H9 (cell line): ENCODE measurements around the gene MBTD1. TPM values are rescaled to one million over a fixed set of nuclear protein-coding genes. Genes with fewer than 3 reads are reported as not detected.

ENCODE experiments used
- DNase-seq: peaks from one replicate; pipeline ENCODE4 v3.0.0-alpha.2; 2017
- H2AFZ ChIP-seq: one replicate; pipeline ENCODE4 v1.6.1; 2013; ENCODE audit warnings: mild to moderate bottlenecking, low read length, control low read depth, moderate library complexity
- H2AK5ac ChIP-seq: 2 replicates; pipeline ENCODE4 v1.6.1; 2013; ENCODE audit warnings: low read length, control low read depth, mixed read lengths; ENCODE audit not compliant: insufficient read length
- H2BK120ac ChIP-seq: one replicate; pipeline ENCODE4 v1.6.1; 2013; ENCODE audit warnings: low read depth, mild to moderate bottlenecking, low read length, control low read depth, inconsistent platforms; ENCODE audit not compliant: poor library complexity, severe bottlenecking
- H2BK12ac ChIP-seq: 2 replicates; pipeline ENCODE4 v1.6.1; 2013; ENCODE audit warnings: low read length, control low read depth, mixed read lengths, low read depth; ENCODE audit not compliant: insufficient read length
- H2BK15ac ChIP-seq: 2 replicates; pipeline ENCODE4 v1.6.1; 2013; ENCODE audit warnings: low read depth, low read length, control low read depth
- H2BK20ac ChIP-seq: one replicate; pipeline ENCODE4 v1.6.1; 2013; ENCODE audit warnings: low read depth, mild to moderate bottlenecking, low read length, control low read depth, inconsistent platforms; ENCODE audit not compliant: poor library complexity, severe bottlenecking
- H2BK5ac ChIP-seq: 2 replicates; pipeline ENCODE4 v1.6.1; 2013; ENCODE audit warnings: low read length, control low read depth, mixed read lengths; ENCODE audit not compliant: insufficient read length
- H3K14ac ChIP-seq: 2 replicates; pipeline ENCODE4 v1.6.1; 2013; ENCODE audit warnings: low read length, control low read depth; ENCODE audit not compliant: insufficient read depth
- H3K18ac ChIP-seq: 2 replicates; pipeline ENCODE4 v1.6.1; 2013; ENCODE audit warnings: low read depth, mild to moderate bottlenecking, mixed read lengths, low read length, control low read depth; ENCODE audit not compliant: insufficient read length
- H3K23ac ChIP-seq: 2 replicates; pipeline ENCODE4 v1.6.1; 2013; ENCODE audit warnings: low read length, control low read depth, mixed read lengths, low read depth; ENCODE audit not compliant: insufficient read length
- H3K23me2 ChIP-seq: 2 replicates; pipeline ENCODE4 v1.6.1; 2013; ENCODE audit warnings: low read depth, mild to moderate bottlenecking, mixed read lengths, low read length, control low read depth; ENCODE audit not compliant: insufficient read length, poor library complexity, severe bottlenecking
- H3K27ac ChIP-seq: 2 replicates; pipeline ENCODE4 v1.5.1; 2013; ENCODE audit warnings: low read length, control low read depth, mixed read lengths, low read depth; ENCODE audit not compliant: insufficient read length
- H3K27me3 ChIP-seq: 2 replicates; pipeline ENCODE4 v1.6.1; 2013; ENCODE audit warnings: low read length, control low read depth, inconsistent platforms; ENCODE audit not compliant: insufficient read depth
- H3K4ac ChIP-seq: 2 replicates; pipeline ENCODE4 v1.6.1; 2013; ENCODE audit warnings: low read depth, mild to moderate bottlenecking, control low read depth, inconsistent platforms, low read length, moderate library complexity
- H3K4me1 ChIP-seq: 2 replicates; pipeline ENCODE4 v1.6.1; 2013; ENCODE audit warnings: low read length, control low read depth, inconsistent platforms; ENCODE audit not compliant: insufficient read depth
- H3K4me2 ChIP-seq: 2 replicates; pipeline ENCODE4 v1.6.1; 2013; ENCODE audit warnings: low read length, control low read depth, mixed read lengths; ENCODE audit not compliant: insufficient read length, insufficient read depth
- H3K56ac ChIP-seq: 2 replicates; pipeline ENCODE4 v1.6.1; 2013; ENCODE audit warnings: low read depth, mild to moderate bottlenecking, mixed read lengths, low read length, control low read depth; ENCODE audit not compliant: insufficient read length
- H3K79me1 ChIP-seq: 2 replicates; pipeline ENCODE4 v1.6.1; 2013; ENCODE audit warnings: low read depth, mild to moderate bottlenecking, moderate library complexity, low read length, control low read depth, inconsistent platforms; ENCODE audit not compliant: insufficient read depth, poor library complexity, severe bottlenecking
- H3K79me2 ChIP-seq: 2 replicates; pipeline ENCODE4 v1.6.1; 2013; ENCODE audit warnings: low read length, control low read depth, inconsistent platforms; ENCODE audit not compliant: insufficient read depth
- H3K9ac ChIP-seq: 2 replicates; pipeline ENCODE4 v1.6.1; 2013; ENCODE audit warnings: low read length, control low read depth, mixed read lengths; ENCODE audit not compliant: insufficient read length; ENCODE audit errors: extremely low read depth
- H3K9me3 ChIP-seq: one replicate; pipeline ENCODE4 v1.6.1; 2013; ENCODE audit warnings: low read depth, low read length, inconsistent platforms; ENCODE audit not compliant: control insufficient read depth
- H3T11ph ChIP-seq: one replicate; pipeline ENCODE4 v1.6.1; 2013; ENCODE audit warnings: mild to moderate bottlenecking, low read length, control low read depth, inconsistent platforms
- H4K20me1 ChIP-seq: one replicate; pipeline ENCODE4 v1.6.1; 2013; ENCODE audit not compliant: control insufficient read depth, insufficient read length, insufficient read depth
- H4K5ac ChIP-seq: 2 replicates; pipeline ENCODE4 v1.6.1; 2013; ENCODE audit warnings: low read depth, mild to moderate bottlenecking, mixed read lengths, low read length, control low read depth; ENCODE audit not compliant: insufficient read length
- H4K8ac ChIP-seq: replicated peaks from 2 replicates; pipeline ENCODE4 v1.6.1; 2013; ENCODE audit warnings: low read length, control low read depth, mixed read lengths, low read depth; ENCODE audit not compliant: insufficient read length
- H4K91ac ChIP-seq: 2 replicates; pipeline ENCODE4 v1.6.1; 2013; ENCODE audit warnings: low read depth, mild to moderate bottlenecking, moderate library complexity, mixed read lengths, low read length, control low read depth; ENCODE audit not compliant: insufficient read length
- H3K27ac Mint-ChIP-seq, 3 experiments: 2 replicates in 2 of 3; 3 replicates in 1 of 3; pipeline ENCODE4 v1.8.0; 2020 to 2021; ENCODE audit warnings: mixed read lengths in 3 of 3, mild to moderate bottlenecking in 1 of 3, moderate library complexity in 1 of 3
- H3K27me3 Mint-ChIP-seq: 2 replicates; pipeline ENCODE4 v1.8.0; 2021; ENCODE audit warnings: low read depth, mild to moderate bottlenecking, moderate library complexity, mixed read lengths
- H3K36me3 Mint-ChIP-seq, 3 experiments: 2 replicates in 2 of 3; 3 replicates in 1 of 3; pipeline ENCODE4 v1.8.0; 2020 to 2021; ENCODE audit warnings: low read depth in 3 of 3, mixed read lengths in 3 of 3; ENCODE audit not compliant: insufficient read depth in 1 of 3
- H3K4me1 Mint-ChIP-seq, 2 experiments: 2 replicates each; pipeline ENCODE4 v1.8.0; 2020; ENCODE audit warnings: mixed read lengths in 2 of 2
- H3K4me3 Mint-ChIP-seq, 2 experiments: 2 replicates in 1 of 2; 3 replicates in 1 of 2; pipeline ENCODE4 v1.8.0; 2020 to 2021; ENCODE audit warnings: mild to moderate bottlenecking in 2 of 2, mixed read lengths in 2 of 2, moderate library complexity in 1 of 2
- H3K9me3 Mint-ChIP-seq, 2 experiments: 2 replicates in 1 of 2; 3 replicates in 1 of 2; pipeline ENCODE4 v1.8.0; 2020; ENCODE audit warnings: mild to moderate bottlenecking in 2 of 2, mixed read lengths in 2 of 2, moderate library complexity in 1 of 2
- total RNA-seq: library from RNA; stranded (reverse); gene quantifications from 2 replicates; pipeline ENCODE4 v1.2.1, GENCODE V29; 2021
- TF ChIP-seq, protein P1 (sequence below): fragments of 200-600 bp; sonication (generic); conservative IDR thresholded peaks from 3 replicates; pipeline ENCODE4 v1.8.0; 2021; ENCODE audit warnings: antibody characterized with exemption, mild to moderate bottlenecking

Gene MBTD1
- total RNA-seq, 1 experiment from 2014 or later = 49.6 TPM

DNA sequence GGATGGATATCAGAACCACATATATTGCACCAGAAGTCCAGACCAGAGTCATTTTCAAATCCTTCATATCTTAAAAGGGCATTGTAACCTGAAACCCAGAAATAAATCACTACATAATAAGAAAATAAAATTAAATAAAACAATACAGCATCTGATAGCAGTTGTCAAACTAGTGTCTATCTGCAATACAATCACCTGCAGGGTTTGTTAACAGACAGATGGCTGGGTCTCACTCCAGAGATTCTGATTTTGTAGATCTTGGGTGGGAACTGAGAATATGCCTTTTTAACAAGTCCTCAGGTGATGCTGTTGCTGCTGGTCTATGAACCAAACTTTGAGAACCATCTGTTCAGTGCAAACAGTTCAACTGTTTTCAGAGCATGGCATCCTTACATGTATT, 56.0 kb downstream of the MBTD1 start:
- no peak overlapping the region for H2AFZ ChIP-seq
- no peaks in the 10 kb centered on the region for H3K27me3 Mint-ChIP-seq
- no peak overlapping the region for H3K4me3 Mint-ChIP-seq
- no peak overlapping the region for H4K91ac ChIP-seq
- no peaks in the 10 kb centered on the region for H3K4me1 ChIP-seq
- H2BK12ac ChIP-seq = no peak overlapping the region
- no peak overlapping the region for H3K27ac ChIP-seq
- no peak overlapping the region for H4K8ac ChIP-seq
- no peak overlapping the region for H2BK20ac ChIP-seq
- no peaks in the 10 kb centered on the region for H4K20me1 ChIP-seq
- peaks cover 4 to 70% (median 56%) of the 10 kb centered on the region in 3 experiments; a peak in 6 of 7 replicates for H3K36me3 Mint-ChIP-seq
- no peak overlapping the region for H3T11ph ChIP-seq
- H3K9ac ChIP-seq = no peak overlapping the region
- H3K18ac ChIP-seq = no peak overlapping the region
- H3K79me2 ChIP-seq = no peaks in the 10 kb centered on the region
- no peak overlapping the region for H3K4me2 ChIP-seq
- no peak overlapping the region for H2BK15ac ChIP-seq
- no peak overlapping the region for H2BK5ac ChIP-seq
- no peak for DNase-seq
- no peak overlapping the region for H2AK5ac ChIP-seq
- no peak overlapping the region for H4K5ac ChIP-seq
- no peaks in the 10 kb centered on the region for H3K9me3 ChIP-seq
- H3K14ac ChIP-seq = no peak overlapping the region
- no peak overlapping the region for H3K4ac ChIP-seq
- H3K27ac Mint-ChIP-seq = no peak overlapping the region
- TF ChIP-seq, protein P1, sequence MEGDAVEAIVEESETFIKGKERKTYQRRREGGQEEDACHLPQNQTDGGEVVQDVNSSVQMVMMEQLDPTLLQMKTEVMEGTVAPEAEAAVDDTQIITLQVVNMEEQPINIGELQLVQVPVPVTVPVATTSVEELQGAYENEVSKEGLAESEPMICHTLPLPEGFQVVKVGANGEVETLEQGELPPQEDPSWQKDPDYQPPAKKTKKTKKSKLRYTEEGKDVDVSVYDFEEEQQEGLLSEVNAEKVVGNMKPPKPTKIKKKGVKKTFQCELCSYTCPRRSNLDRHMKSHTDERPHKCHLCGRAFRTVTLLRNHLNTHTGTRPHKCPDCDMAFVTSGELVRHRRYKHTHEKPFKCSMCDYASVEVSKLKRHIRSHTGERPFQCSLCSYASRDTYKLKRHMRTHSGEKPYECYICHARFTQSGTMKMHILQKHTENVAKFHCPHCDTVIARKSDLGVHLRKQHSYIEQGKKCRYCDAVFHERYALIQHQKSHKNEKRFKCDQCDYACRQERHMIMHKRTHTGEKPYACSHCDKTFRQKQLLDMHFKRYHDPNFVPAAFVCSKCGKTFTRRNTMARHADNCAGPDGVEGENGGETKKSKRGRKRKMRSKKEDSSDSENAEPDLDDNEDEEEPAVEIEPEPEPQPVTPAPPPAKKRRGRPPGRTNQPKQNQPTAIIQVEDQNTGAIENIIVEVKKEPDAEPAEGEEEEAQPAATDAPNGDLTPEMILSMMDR = no peak
- H3K9me3 Mint-ChIP-seq = no peaks in the 10 kb centered on the region
- no peak overlapping the region for H3K23ac ChIP-seq
- H3K4me1 Mint-ChIP-seq = no peaks in the 10 kb centered on the region
- no peak overlapping the region for H3K56ac ChIP-seq
- no peaks in the 10 kb centered on the region for H3K27me3 ChIP-seq
- no peaks in the 10 kb centered on the region for H3K23me2 ChIP-seq
- no peaks in the 10 kb centered on the region for H3K79me1 ChIP-seq
- H2BK120ac ChIP-seq = no peak overlapping the region
